Uterus (tissue), 2 donors: ENCODE measurements around the gene SLC7A6OS.
"Not testable (repeated sequence)": the region's sequence is repeated elsewhere in the genome, so short reads cannot be mapped to it uniquely, and the experiment has no call there.

Experiments
- CTCF ChIP-seq, 4 experiments: fragments of 200-600 bp in 2 of 4; fragments of 450-650 bp in 2 of 4; sonication (generic) in 2 of 4; IDR thresholded peaks; one replicate each; pipeline ENCODE4 v1.5.1; 2016 to 2019; ENCODE audit warnings: antibody characterized with exemption in 4 of 4, mild to moderate bottlenecking in 2 of 4, moderate library complexity in 1 of 4
- POLR2A ChIP-seq, 2 donors: fragments of 450-650 bp; IDR thresholded peaks; one replicate each; pipeline ENCODE4 v1.6.1; 2016; ENCODE audit warnings: antibody characterized with exemption in 2 of 2, mild to moderate bottlenecking in 1 of 2, moderate library complexity in 1 of 2

DNA sequence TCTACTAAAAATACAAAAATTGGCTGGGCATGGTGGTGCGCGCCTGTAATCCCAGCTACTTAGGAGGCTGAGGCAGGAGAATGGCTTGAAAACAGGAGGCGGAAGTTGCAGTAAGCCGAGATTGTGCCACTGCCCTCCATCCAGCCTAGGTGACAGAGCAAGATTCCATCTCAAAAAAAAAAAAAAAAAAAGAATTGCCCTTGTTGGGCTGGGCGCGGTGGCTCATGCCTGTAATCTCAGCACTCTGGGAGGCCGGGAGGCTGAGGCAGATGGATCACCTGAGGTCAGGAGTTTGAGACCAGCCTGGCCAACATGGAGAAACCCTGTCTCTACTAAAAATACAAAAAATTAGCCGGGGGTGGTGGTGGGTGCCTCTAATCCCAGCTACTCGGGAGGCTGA, 21.9 kb downstream of the SLC7A6OS start:
- TF ChIP-seq CTCF, POLR2A (IDR thresholded peaks at IDR 0.05): not testable (repeated sequence)
